Epithelial cell of proximal tubule (primary cell): Measurements from ENCODE around the gene ZCCHC13. TPM values are rescaled to one million over a fixed set of nuclear protein-coding genes. Genes with fewer than 3 reads are reported as not detected.

Experiments
- DNase-seq: peaks from one replicate; pipeline ENCODE4 v3.0.0-alpha.2; 2011; ENCODE audit warnings: low read depth
- H3K4me3 ChIP-seq: 2 replicates; pipeline ENCODE4 v1.5.1; 2011; ENCODE audit warnings: low read depth, mild to moderate bottlenecking, low read length
- CTCF ChIP-seq: conservative IDR thresholded peaks from 2 replicates; pipeline ENCODE4 v1.5.1; 2012; ENCODE audit warnings: low read depth, mild to moderate bottlenecking, low read length
- total RNA-seq: library from RNA; depleted of rRNA; stranded (reverse); fragments of >200 nt; gene quantifications from 2 replicates; pipeline ENCODE4 v1.2.3, GENCODE V29; 2015

Gene ZCCHC13
- total RNA-seq, 1 donor from 2014 or later: not detected

DNA sequence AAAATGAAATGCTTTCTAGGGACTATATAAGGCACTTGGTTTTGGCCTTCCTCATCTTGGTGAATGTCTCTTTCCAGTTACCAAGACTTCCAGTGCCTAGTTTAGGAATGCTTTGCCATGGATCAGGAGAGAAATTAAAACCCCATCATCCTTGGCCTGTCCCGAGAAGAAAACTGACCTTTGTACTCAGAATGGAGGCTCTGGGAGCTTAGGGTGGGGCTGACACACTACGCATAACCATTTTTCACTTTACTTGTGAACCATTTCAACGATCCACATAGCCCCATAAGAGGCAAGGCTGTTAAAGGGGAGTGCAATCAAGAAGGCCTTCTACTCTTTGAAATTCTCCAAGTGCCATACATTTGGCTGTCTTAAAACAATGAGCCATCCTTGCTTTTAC, 26.7 kb upstream of the ZCCHC13 start:
- no peak overlapping the region for H3K4me3 ChIP-seq
- TF ChIP-seq CTCF: no peak
- no peak for DNase-seq

DNA sequence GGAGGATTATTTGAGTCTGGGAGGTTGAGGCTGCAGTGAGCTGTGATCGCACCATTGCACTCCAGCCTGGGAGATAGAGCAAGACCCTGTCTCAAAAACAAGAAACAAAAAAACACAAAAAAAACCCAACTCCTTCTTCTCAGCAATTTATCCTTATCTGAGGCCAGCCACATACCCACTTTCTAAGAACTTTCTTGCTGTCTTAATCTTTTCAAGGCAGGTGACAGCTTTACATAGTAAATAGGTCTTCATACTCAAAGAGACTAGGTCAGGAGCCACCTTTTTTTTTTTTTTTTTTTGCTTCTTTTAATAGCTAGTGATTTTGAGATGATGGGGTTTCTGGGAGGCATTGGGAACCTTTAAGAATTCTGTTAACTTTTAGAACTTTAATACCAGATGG, 26.1 kb upstream of the ZCCHC13 start:
- no peak for DNase-seq

GRCh38 chrX:74280759-74281158, 23.2 kb upstream of the ZCCHC13 start:
- no peak for DNase-seq
- no peak overlapping the region for H3K4me3 ChIP-seq
- no peak for TF ChIP-seq CTCF

More for the DNA sequence above, 26.1 kb upstream of the ZCCHC13 start:
- TF ChIP-seq CTCF: no peak
- no peak overlapping the region for H3K4me3 ChIP-seq

- TF ChIP-seq CTCF: no peak
- H3K4me3 ChIP-seq: no peak overlapping the region
- no peak for DNase-seq
Measured at GRCh38 chrX:74284391-74284952, 19.5 kb upstream of the ZCCHC13 start.

DNA sequence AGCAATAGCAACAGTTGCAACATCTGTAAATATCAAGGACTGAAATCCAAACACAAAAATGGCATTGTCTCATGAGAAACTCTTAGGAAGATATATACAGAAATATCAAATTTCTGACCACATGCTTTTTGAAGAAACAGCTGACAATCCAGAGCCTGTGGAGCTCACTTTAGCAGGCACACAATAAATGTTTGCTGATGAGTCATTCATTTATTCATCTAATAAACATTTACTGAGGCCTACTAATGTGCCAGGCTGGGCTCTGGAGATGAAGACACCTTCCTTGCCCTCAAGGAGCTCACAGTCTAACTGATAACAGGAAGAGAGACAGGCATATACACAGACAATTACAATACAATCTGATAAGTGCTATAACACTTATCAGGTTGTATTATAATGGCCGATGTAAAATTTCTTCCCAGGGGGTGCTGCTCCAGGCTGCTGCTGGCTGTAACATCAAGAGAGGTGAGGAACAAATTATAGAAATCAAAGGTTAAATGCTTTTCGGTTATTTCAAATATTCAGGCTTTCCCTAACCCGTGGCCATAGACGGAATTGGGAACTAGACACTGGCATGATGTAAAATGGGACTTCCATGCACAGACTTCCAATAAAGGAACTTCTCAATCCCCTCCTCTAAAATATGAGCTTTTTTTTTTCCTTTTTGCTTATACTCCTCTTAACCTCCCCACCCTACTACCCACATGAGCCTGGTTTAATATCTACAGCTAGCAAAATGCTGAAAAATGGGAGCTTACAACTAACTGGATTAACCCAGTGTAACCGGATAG, 16.8 kb upstream of the ZCCHC13 start:
- TF ChIP-seq CTCF: no peak
- no peak for DNase-seq
- no peak overlapping the region for H3K4me3 ChIP-seq

DNA sequence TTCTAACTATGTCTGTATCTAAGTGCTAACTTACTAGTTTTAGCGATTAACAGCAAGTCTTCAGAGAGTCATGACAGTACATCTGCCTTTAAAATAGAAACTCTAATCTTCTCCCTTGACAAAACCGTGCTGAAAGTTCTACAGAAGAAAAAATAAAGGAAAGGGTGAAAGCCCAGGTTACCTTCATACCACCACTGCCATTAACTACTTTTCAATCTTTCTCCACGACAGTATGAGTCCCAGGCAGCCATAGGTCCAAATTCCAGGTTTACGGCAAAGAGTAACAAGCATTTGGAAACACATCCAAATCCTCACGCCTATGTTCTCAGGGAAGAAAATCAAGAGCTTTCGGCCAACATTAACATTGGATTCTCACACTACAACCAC, 12.4 kb upstream of the ZCCHC13 start:
- peak overlapping the region; percentile 81 for H3K4me3 ChIP-seq
- no peak for DNase-seq
- no peak for TF ChIP-seq CTCF
